Astrocyte of the hippocampus (primary cell): ENCODE data around the gene CHST11.
A peak's percentile ranks its signal among the peaks of the same experiment; 100 is the strongest.

Experiments used
- DNase-seq: peaks from one replicate; pipeline ENCODE4 v3.0.0; 2011; ENCODE audit warnings: low read depth, low spot score

Gene CHST11

GRCh38 chr12:104694161-104694560 lies 237.4 kb downstream of the CHST11 start:
- DNase-seq, result peak; percentile 51

GRCh38 chr12:104694711-104695110 lies 238.0 kb downstream of the CHST11 start:
- peak; percentile 16 for DNase-seq

- DNase-seq, result peak; percentile 95
Measured at GRCh38 chr12:104695453-104696148, 238.9 kb downstream of the CHST11 start.

GRCh38 chr12:104697186-104697585 lies 240.4 kb downstream of the CHST11 start:
- no peak for DNase-seq

GRCh38 chr12:104698871-104699270 lies 242.1 kb downstream of the CHST11 start:
- peak; percentile 48 for DNase-seq

- no peak for DNase-seq
Measured at GRCh38 chr12:104699489-104700190, 242.9 kb downstream of the CHST11 start.

- DNase-seq, result no peak
Measured at GRCh38 chr12:104700324-104700723, 243.6 kb downstream of the CHST11 start.

GRCh38 chr12:104701301-104701700 lies 244.6 kb downstream of the CHST11 start:
- no peak for DNase-seq

GRCh38 chr12:104701756-104702155 lies 245.0 kb downstream of the CHST11 start:
- DNase-seq, result no peak

- no peak for DNase-seq
Measured at GRCh38 chr12:104702565-104703139, 245.9 kb downstream of the CHST11 start.

GRCh38 chr12:104703372-104703771 lies 246.6 kb downstream of the CHST11 start:
- DNase-seq, result no peak

GRCh38 chr12:104704224-104704779 lies 247.6 kb downstream of the CHST11 start:
- DNase-seq, result no peak

- DNase-seq, result no peak
Measured at GRCh38 chr12:104707194-104707593, 250.4 kb downstream of the CHST11 start.

- DNase-seq, result no peak
Measured at GRCh38 chr12:104707794-104708558, 251.2 kb downstream of the CHST11 start.

- no peak for DNase-seq
Measured at GRCh38 chr12:104708891-104709290, 252.1 kb downstream of the CHST11 start.

- DNase-seq, result no peak
Measured at GRCh38 chr12:104709692-104710435, 253.1 kb downstream of the CHST11 start.

- DNase-seq, result no peak
Measured at GRCh38 chr12:104710940-104711689, 254.4 kb downstream of the CHST11 start.

GRCh38 chr12:104712477-104712876 lies 255.7 kb downstream of the CHST11 start:
- DNase-seq, result peak; percentile 74

GRCh38 chr12:104712968-104713367 lies 256.2 kb downstream of the CHST11 start:
- DNase-seq, result no peak

GRCh38 chr12:104713444-104713843 lies 256.7 kb downstream of the CHST11 start:
- DNase-seq, result no peak
